ENCODE data around the gene TUG1.

Gene TUG1

GRCh38 chr22:31019191-31019930 is 50.3 kb downstream of the TUG1 start:
- DNase-seq: no peak

- DNase-seq: no peak
Observed at GRCh38 chr22:31020334-31020733, 51.3 kb downstream of the TUG1 start.

DNA sequence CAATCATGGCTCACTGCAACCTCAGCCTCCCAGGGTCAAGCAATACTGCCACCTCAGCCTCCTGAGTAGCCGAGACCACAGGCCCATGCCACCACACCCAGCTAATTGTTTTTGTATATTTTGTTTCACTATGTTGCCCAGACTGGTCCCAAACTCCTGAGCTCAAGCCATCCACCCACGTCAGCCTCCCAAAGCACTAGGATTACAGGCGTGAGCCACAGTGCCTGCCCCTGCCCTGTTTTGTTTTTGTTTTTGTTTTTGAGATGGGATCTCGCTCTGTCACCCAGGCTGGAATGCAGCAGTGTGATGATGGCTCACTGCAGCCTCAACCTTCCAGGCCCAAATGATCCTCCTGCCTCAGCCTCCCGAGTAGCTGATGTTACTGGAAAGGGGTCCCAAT is 53.5 kb downstream of the TUG1 start:
- no peak for DNase-seq
